Stimulated activated naive CD8-positive, alpha-beta T cell treated with anti-CD3 and anti-CD28 coated beads, Interleukin-15, Interleukin-2, amounts not matched to agents 100 ng/mL and 50 ng/mL, for 24 hours (primary cell): Measurements from ENCODE around the gene GLB1L.
"Not testable (repeated sequence)": the region's sequence is repeated elsewhere in the genome, so short reads cannot be mapped to it uniquely, and the experiment has no call there.

Source experiments
- H3K27ac Mint-ChIP-seq: one replicate; pipeline ENCODE4 v1.8.0; 2021; ENCODE audit warnings: mild to moderate bottlenecking, mixed read lengths
- H3K27me3 Mint-ChIP-seq: one replicate; pipeline ENCODE4 v1.8.0; 2021; ENCODE audit warnings: mixed read lengths
- H3K36me3 Mint-ChIP-seq: one replicate; pipeline ENCODE4 v1.8.0; 2021; ENCODE audit warnings: low read depth, mixed read lengths
- H3K4me1 Mint-ChIP-seq: one replicate; pipeline ENCODE4 v1.8.0; 2021; ENCODE audit warnings: low read depth, mixed read lengths
- H3K4me3 Mint-ChIP-seq: one replicate; pipeline ENCODE4 v1.8.0; 2021; ENCODE audit warnings: mild to moderate bottlenecking, mixed read lengths
- H3K9me3 Mint-ChIP-seq: one replicate; pipeline ENCODE4 v1.8.0; 2021; ENCODE audit warnings: mixed read lengths

The GLB1L gene

GRCh38 chr2:219272995-219273394 lies 27.8 kb upstream of the GLB1L start:
- Mint-ChIP-seq H3K4me1 (peaks cover 26% of the 10 kb centered on the region), H3K9me3 (no peaks in the 10 kb centered on the region), H3K4me3 (no peak overlapping the region), H3K27me3 (no peaks in the 10 kb centered on the region), H3K27ac (no peak overlapping the region), H3K36me3 (no peaks in the 10 kb centered on the region)

GRCh38 chr2:219272356-219272755 lies 27.1 kb upstream of the GLB1L start:
- peaks cover 20% of the 10 kb centered on the region for H3K4me1 Mint-ChIP-seq
- no peaks in the 10 kb centered on the region for H3K9me3 Mint-ChIP-seq

DNA sequence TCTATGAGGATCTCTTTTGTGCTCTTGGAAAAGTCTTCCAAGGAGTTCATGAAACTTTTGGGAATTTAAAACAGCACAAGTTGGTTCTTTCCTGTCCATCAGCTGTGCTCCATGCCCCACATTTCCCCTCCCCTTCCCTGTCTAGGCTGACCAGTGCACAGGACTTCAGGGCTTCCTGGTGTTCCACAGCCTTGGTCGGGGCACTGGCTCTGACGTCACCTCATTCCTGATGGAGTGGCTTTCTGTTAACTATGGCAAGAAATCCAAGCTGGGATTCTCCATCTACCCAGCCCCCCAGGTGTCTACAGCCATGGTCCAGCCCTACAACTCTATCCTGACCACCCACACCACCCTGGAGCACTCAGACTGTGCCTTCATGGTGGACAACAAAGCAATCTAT lies 25.8 kb upstream of the GLB1L start:
- Mint-ChIP-seq H3K27ac (no peak overlapping the region), H3K36me3 (no peaks in the 10 kb centered on the region), H3K4me1 (peaks cover 15% of the 10 kb centered on the region), H3K9me3 (no peaks in the 10 kb centered on the region), H3K4me3 (no peak overlapping the region), H3K27me3 (no peaks in the 10 kb centered on the region)

More at GRCh38 chr2:219272356-219272755, 27.1 kb upstream of the GLB1L start:
- Mint-ChIP-seq H3K27ac (no peak overlapping the region), H3K36me3 (no peaks in the 10 kb centered on the region), H3K27me3 (no peaks in the 10 kb centered on the region), H3K4me3 (no peak overlapping the region)

DNA sequence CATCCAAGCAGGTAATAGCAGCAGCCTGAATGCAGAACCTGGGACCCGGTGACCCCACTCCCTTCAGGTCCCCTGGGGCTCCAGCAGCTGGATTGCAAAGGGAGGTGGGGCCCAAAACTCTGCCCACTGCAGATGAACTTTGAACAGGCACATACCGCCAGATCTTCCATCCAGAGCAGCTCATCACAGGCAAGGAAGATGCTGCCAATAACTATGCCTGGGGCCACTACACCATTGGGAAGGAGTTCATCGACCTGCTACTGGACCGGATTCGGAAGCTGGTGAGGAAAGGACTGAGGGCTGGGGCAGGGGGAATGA lies 24.8 kb upstream of the GLB1L start:
- Mint-ChIP-seq H3K4me1 (peaks cover 15% of the 10 kb centered on the region), H3K36me3 (no peaks in the 10 kb centered on the region), H3K27me3 (no peaks in the 10 kb centered on the region), H3K9me3 (no peaks in the 10 kb centered on the region), H3K27ac (no peak overlapping the region), H3K4me3 (no peak overlapping the region)

GRCh38 chr2:219269362-219270054 lies 24.3 kb upstream of the GLB1L start:
- Mint-ChIP-seq H3K9me3 (no peaks in the 10 kb centered on the region), H3K4me1 (peaks cover 15% of the 10 kb centered on the region), H3K4me3 (no peak overlapping the region), H3K27me3 (no peaks in the 10 kb centered on the region), H3K27ac (no peak overlapping the region), H3K36me3 (no peaks in the 10 kb centered on the region)

GRCh38 chr2:219268294-219268693 lies 23.1 kb upstream of the GLB1L start:
- Mint-ChIP-seq H3K36me3 (no peaks in the 10 kb centered on the region), H3K4me1 (peaks cover 9% of the 10 kb centered on the region), H3K9me3 (no peaks in the 10 kb centered on the region), H3K4me3 (no peak overlapping the region), H3K27ac (no peak overlapping the region), H3K27me3 (no peaks in the 10 kb centered on the region)

DNA sequence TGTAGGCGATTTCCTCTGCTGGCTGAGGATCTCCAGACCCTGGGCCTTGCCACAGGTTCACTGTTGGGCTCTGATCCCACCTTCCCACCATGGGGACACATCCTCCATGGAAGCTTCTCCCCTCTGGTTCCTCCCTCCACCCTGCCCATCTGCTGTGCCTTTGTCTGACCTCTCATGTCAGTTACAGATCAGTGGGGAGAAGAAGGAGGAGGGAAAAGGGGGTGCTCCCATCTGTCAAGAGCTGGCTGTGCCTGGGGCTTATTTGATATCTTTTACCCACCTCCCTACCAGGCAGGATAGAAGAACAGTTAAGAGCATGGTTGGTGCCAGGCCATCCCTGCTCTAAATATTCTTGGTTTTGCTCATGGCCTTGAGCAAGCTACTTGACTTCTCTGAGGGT lies 21.6 kb upstream of the GLB1L start:
- Mint-ChIP-seq H3K36me3 (no peaks in the 10 kb centered on the region), H3K27ac (no peak overlapping the region), H3K4me1 (no peaks in the 10 kb centered on the region), H3K4me3 (no peak overlapping the region), H3K9me3 (no peaks in the 10 kb centered on the region), H3K27me3 (no peaks in the 10 kb centered on the region)

GRCh38 chr2:219266232-219266631 lies 21.0 kb upstream of the GLB1L start:
- H3K27me3 Mint-ChIP-seq, result no peaks in the 10 kb centered on the region
- no peak overlapping the region for H3K4me3 Mint-ChIP-seq
- no peaks in the 10 kb centered on the region for H3K36me3 Mint-ChIP-seq
- H3K27ac Mint-ChIP-seq, result no peak overlapping the region
- no peaks in the 10 kb centered on the region for H3K9me3 Mint-ChIP-seq
- no peaks in the 10 kb centered on the region for H3K4me1 Mint-ChIP-seq

- H3K27ac Mint-ChIP-seq, result no peak overlapping the region
- H3K4me3 Mint-ChIP-seq, result no peak overlapping the region
- H3K4me1 Mint-ChIP-seq, result peaks cover 8% of the 10 kb centered on the region
- no peaks in the 10 kb centered on the region for H3K9me3 Mint-ChIP-seq
- no peaks in the 10 kb centered on the region for H3K36me3 Mint-ChIP-seq
- H3K27me3 Mint-ChIP-seq, result peaks cover 4% of the 10 kb centered on the region
These were observed 16.0 kb upstream of the GLB1L start for GRCh38 chr2:219261024-219261855.

GRCh38 chr2:219258942-219259341 lies 13.7 kb upstream of the GLB1L start:
- not testable (repeated sequence) for H3K27me3 Mint-ChIP-seq, H3K4me3 Mint-ChIP-seq, H3K9me3 Mint-ChIP-seq, H3K27ac Mint-ChIP-seq, H3K36me3 Mint-ChIP-seq
- H3K4me1 Mint-ChIP-seq, result peaks cover 25% of the 10 kb centered on the region

GRCh38 chr2:219254590-219255201 lies 9.5 kb upstream of the GLB1L start:
- H3K27ac Mint-ChIP-seq, result peak overlapping the region; percentile 98
- peaks cover 3% of the 10 kb centered on the region for H3K27me3 Mint-ChIP-seq
- H3K4me3 Mint-ChIP-seq, result peak overlapping the region; percentile 87
- H3K9me3 Mint-ChIP-seq, result no peaks in the 10 kb centered on the region
- H3K4me1 Mint-ChIP-seq, result peaks cover 47% of the 10 kb centered on the region
- peaks cover 29% of the 10 kb centered on the region for H3K36me3 Mint-ChIP-seq

GRCh38 chr2:219253753-219254589 lies 8.7 kb upstream of the GLB1L start, which contains the start of gene TUBA4A:
TSS of gene TUBA4A (minus strand) at chr2:219253918. CDS start at chr2:219253858, 60 bp downstream.
- no peaks in the 10 kb centered on the region for H3K27me3 Mint-ChIP-seq
- peak within 1 kb of the TSS; percentile 98 for H3K27ac Mint-ChIP-seq
- H3K4me3 Mint-ChIP-seq, result peak within 1 kb of the TSS; percentile 87
- peaks cover 37% of the 10 kb centered on the region for H3K36me3 Mint-ChIP-seq
- H3K9me3 Mint-ChIP-seq, result no peaks in the 10 kb centered on the region
- peaks cover 55% of the 10 kb centered on the region for H3K4me1 Mint-ChIP-seq

GRCh38 chr2:219252900-219253752 lies 7.9 kb upstream of the GLB1L start, which contains the start of gene TUBA4B:
TSS of gene TUBA4B (plus strand) at chr2:219253243. CDS start at chr2:219253408, 165 bp downstream.
- Mint-ChIP-seq H3K9me3 (no peaks in the 10 kb centered on the region), H3K4me3 (peak within 1 kb of the TSS; percentile 87), H3K27ac (peak within 1 kb of the TSS; percentile 91), H3K4me1 (peaks cover 63% of the 10 kb centered on the region), H3K27me3 (no peaks in the 10 kb centered on the region), H3K36me3 (peaks cover 45% of the 10 kb centered on the region)

- Mint-ChIP-seq H3K9me3 (no peaks in the 10 kb centered on the region), H3K27me3 (no peaks in the 10 kb centered on the region)
These were observed 7.3 kb upstream of the GLB1L start for GRCh38 chr2:219252570-219252899.

More at GRCh38 chr2:219252570-219252899, 7.3 kb upstream of the GLB1L start:
- H3K36me3 Mint-ChIP-seq, result peaks cover 47% of the 10 kb centered on the region
- H3K27ac Mint-ChIP-seq, result peak overlapping the region; percentile 91
- H3K4me1 Mint-ChIP-seq, result peaks cover 69% of the 10 kb centered on the region
- H3K4me3 Mint-ChIP-seq, result peak overlapping the region; percentile 87
